Activated T-cell treated with anti-CD3 and anti-CD28 coated beads, Interleukin-2, amount 50 U/mL, for 24 hours (primary cell): Measurements from ENCODE around the gene GSK3B.
A peak's percentile ranks its signal among the peaks of the same experiment; 100 is the strongest.
"Not testable (repeated sequence)": the region's sequence is repeated elsewhere in the genome, so short reads cannot be mapped to it uniquely, and the experiment has no call there.

Source experiments
- DNase-seq: peaks from one replicate; pipeline ENCODE4 v3.0.0-alpha.2; 2020
- H3K27ac Mint-ChIP-seq: 2 replicates; pipeline ENCODE4 v1.8.0; 2020; ENCODE audit warnings: mild to moderate bottlenecking, mixed read lengths
- H3K27me3 Mint-ChIP-seq: 2 replicates; pipeline ENCODE4 v1.8.0; 2020; ENCODE audit warnings: mixed read lengths
- H3K36me3 Mint-ChIP-seq: 2 replicates; pipeline ENCODE4 v1.8.0; 2020; ENCODE audit warnings: low read depth, mixed read lengths
- H3K4me1 Mint-ChIP-seq: 2 replicates; pipeline ENCODE4 v1.8.0; 2020; ENCODE audit warnings: low read depth, mixed read lengths
- H3K4me3 Mint-ChIP-seq: 2 replicates; pipeline ENCODE4 v1.8.0; 2020; ENCODE audit warnings: mild to moderate bottlenecking, moderate library complexity, mixed read lengths
- H3K9me3 Mint-ChIP-seq: 2 replicates; pipeline ENCODE4 v1.8.0; 2020; ENCODE audit warnings: mixed read lengths

The GSK3B gene

GRCh38 chr3:120028271-120029047 is 65.8 kb downstream of the GSK3B start:
- Mint-ChIP-seq H3K27me3 (no peaks in the 10 kb centered on the region), H3K4me1 (peaks cover 71% of the 10 kb centered on the region), H3K9me3 (peaks cover 2% of the 10 kb centered on the region), H3K4me3 (no peak overlapping the region), H3K36me3 (peaks cover 2% of the 10 kb centered on the region), H3K27ac (no peak overlapping the region)
- no peak for DNase-seq

GRCh38 chr3:120027226-120027625 is 67.0 kb downstream of the GSK3B start:
- no peaks in the 10 kb centered on the region for H3K9me3 Mint-ChIP-seq
- H3K4me3 Mint-ChIP-seq = no peak overlapping the region
- no peaks in the 10 kb centered on the region for H3K27me3 Mint-ChIP-seq
- no peak for DNase-seq
- peaks cover 75% of the 10 kb centered on the region for H3K4me1 Mint-ChIP-seq
- H3K27ac Mint-ChIP-seq = no peak overlapping the region
- peaks cover 2% of the 10 kb centered on the region for H3K36me3 Mint-ChIP-seq

GRCh38 chr3:120025520-120025919 is 68.7 kb downstream of the GSK3B start:
- H3K4me3 Mint-ChIP-seq = no peak overlapping the region
- no peaks in the 10 kb centered on the region for H3K27me3 Mint-ChIP-seq
- H3K27ac Mint-ChIP-seq = peak overlapping the region; percentile 75
- peaks cover 6% of the 10 kb centered on the region for H3K36me3 Mint-ChIP-seq
- DNase-seq = no peak
- H3K9me3 Mint-ChIP-seq = no peaks in the 10 kb centered on the region
- peaks cover 77% of the 10 kb centered on the region for H3K4me1 Mint-ChIP-seq

GRCh38 chr3:120024103-120024502 is 70.1 kb downstream of the GSK3B start:
- Mint-ChIP-seq H3K27ac (no peak overlapping the region), H3K36me3 (peaks cover 7% of the 10 kb centered on the region), H3K9me3 (no peaks in the 10 kb centered on the region), H3K4me3 (no peak overlapping the region), H3K27me3 (no peaks in the 10 kb centered on the region), H3K4me1 (peaks cover 73% of the 10 kb centered on the region)
- DNase-seq = no peak

- Mint-ChIP-seq H3K27ac (no peak overlapping the region), H3K4me3 (no peak overlapping the region), H3K27me3 (no peaks in the 10 kb centered on the region), H3K4me1 (peaks cover 71% of the 10 kb centered on the region), H3K36me3 (peaks cover 7% of the 10 kb centered on the region), H3K9me3 (no peaks in the 10 kb centered on the region)
- DNase-seq = no peak
Measured at GRCh38 chr3:120022729-120023128, 71.5 kb downstream of the GSK3B start.

- H3K27ac Mint-ChIP-seq = no peak overlapping the region
- H3K27me3 Mint-ChIP-seq = no peaks in the 10 kb centered on the region
- H3K4me3 Mint-ChIP-seq = no peak overlapping the region
- peaks cover 7% of the 10 kb centered on the region for H3K36me3 Mint-ChIP-seq
- H3K4me1 Mint-ChIP-seq = peaks cover 76% of the 10 kb centered on the region
- no peaks in the 10 kb centered on the region for H3K9me3 Mint-ChIP-seq
- DNase-seq = no peak
Measured at GRCh38 chr3:120021523-120021922, 72.7 kb downstream of the GSK3B start.

GRCh38 chr3:120018299-120018698 is 75.9 kb downstream of the GSK3B start:
- H3K36me3 Mint-ChIP-seq = peaks cover 9% of the 10 kb centered on the region
- H3K4me3 Mint-ChIP-seq = no peak overlapping the region
- DNase-seq = no peak
- peaks cover 66% of the 10 kb centered on the region for H3K4me1 Mint-ChIP-seq
- no peaks in the 10 kb centered on the region for H3K27me3 Mint-ChIP-seq
- no peak overlapping the region for H3K27ac Mint-ChIP-seq
- no peaks in the 10 kb centered on the region for H3K9me3 Mint-ChIP-seq

GRCh38 chr3:120017692-120018091 is 76.6 kb downstream of the GSK3B start:
- H3K36me3 Mint-ChIP-seq = peaks cover 11% of the 10 kb centered on the region
- H3K27me3 Mint-ChIP-seq = no peaks in the 10 kb centered on the region
- H3K9me3 Mint-ChIP-seq = no peaks in the 10 kb centered on the region
- no peak for DNase-seq
- no peak overlapping the region for H3K27ac Mint-ChIP-seq
- H3K4me1 Mint-ChIP-seq = peaks cover 66% of the 10 kb centered on the region
- H3K4me3 Mint-ChIP-seq = no peak overlapping the region

- no peak overlapping the region for H3K4me3 Mint-ChIP-seq
Measured at GRCh38 chr3:120013481-120013880, 80.8 kb downstream of the GSK3B start.

GRCh38 chr3:120005741-120006140 is 88.5 kb downstream of the GSK3B start:
- peaks cover 67% of the 10 kb centered on the region for H3K4me1 Mint-ChIP-seq
- H3K27me3 Mint-ChIP-seq, DNase-seq, H3K27ac Mint-ChIP-seq, H3K4me3 Mint-ChIP-seq: not testable (repeated sequence)
- peaks cover 17% of the 10 kb centered on the region for H3K9me3 Mint-ChIP-seq
- H3K36me3 Mint-ChIP-seq = peaks cover 40% of the 10 kb centered on the region

More at GRCh38 chr3:120013481-120013880, 80.8 kb downstream of the GSK3B start:
- Mint-ChIP-seq H3K27me3 (no peaks in the 10 kb centered on the region), H3K9me3 (no peaks in the 10 kb centered on the region), H3K27ac (no peak overlapping the region), H3K36me3 (peaks cover 13% of the 10 kb centered on the region), H3K4me1 (peaks cover 68% of the 10 kb centered on the region)
- DNase-seq = no peak

- Mint-ChIP-seq H3K36me3 (peaks cover 53% of the 10 kb centered on the region), H3K4me1 (peaks cover 64% of the 10 kb centered on the region), H3K9me3 (peaks cover 17% of the 10 kb centered on the region)
- H3K4me3 Mint-ChIP-seq, H3K27me3 Mint-ChIP-seq, H3K27ac Mint-ChIP-seq: not testable (repeated sequence)
- DNase-seq = peak; percentile 37
Measured at GRCh38 chr3:120004008-120004498, 90.2 kb downstream of the GSK3B start.

- Mint-ChIP-seq H3K9me3 (no peaks in the 10 kb centered on the region), H3K27ac (no peak overlapping the region), H3K36me3 (peaks cover 53% of the 10 kb centered on the region), H3K4me1 (peaks cover 33% of the 10 kb centered on the region), H3K27me3 (no peaks in the 10 kb centered on the region), H3K4me3 (no peak overlapping the region)
- no peak for DNase-seq
Measured at GRCh38 chr3:119998166-119998565, 96.1 kb downstream of the GSK3B start.

GRCh38 chr3:119990888-119991287 is 103.4 kb downstream of the GSK3B start:
- Mint-ChIP-seq H3K4me1 (peaks cover 36% of the 10 kb centered on the region), H3K4me3 (no peak overlapping the region), H3K27me3 (no peaks in the 10 kb centered on the region), H3K9me3 (peaks cover 5% of the 10 kb centered on the region), H3K27ac (no peak overlapping the region), H3K36me3 (peaks cover 32% of the 10 kb centered on the region)
- DNase-seq = no peak

- Mint-ChIP-seq H3K36me3 (peaks cover 40% of the 10 kb centered on the region), H3K27ac (no peak overlapping the region), H3K4me3 (no peak overlapping the region), H3K27me3 (no peaks in the 10 kb centered on the region), H3K9me3 (peaks cover 12% of the 10 kb centered on the region), H3K4me1 (peaks cover 42% of the 10 kb centered on the region)
- no peak for DNase-seq
Measured at GRCh38 chr3:119989981-119990655, 104.1 kb downstream of the GSK3B start.

- peaks cover 59% of the 10 kb centered on the region for H3K36me3 Mint-ChIP-seq
- not testable (repeated sequence) for H3K4me3 Mint-ChIP-seq, H3K27me3 Mint-ChIP-seq, H3K27ac Mint-ChIP-seq, DNase-seq
- peaks cover 52% of the 10 kb centered on the region for H3K4me1 Mint-ChIP-seq
- H3K9me3 Mint-ChIP-seq = peaks cover 29% of the 10 kb centered on the region
Measured at GRCh38 chr3:119986812-119987211, 107.4 kb downstream of the GSK3B start.
